Testis (tissue), 3 donors: ENCODE measurements around the gene SLC52A3. TPM values are rescaled to one million over a fixed set of nuclear protein-coding genes. Genes with fewer than 3 reads are reported as not detected.
"Not testable (repeated sequence)": the region's sequence is repeated elsewhere in the genome, so short reads cannot be mapped to it uniquely, and the experiment has no call there.

Experiments used
- DNase-seq: peaks from one replicate; pipeline ENCODE4 v3.0.0-alpha.2; 2019
- H3K27ac ChIP-seq, 2 donors: fragments of 200-600 bp; sonication (generic); one replicate each; pipeline ENCODE4 v1.5.1; 2019
- H3K27me3 ChIP-seq: fragments of 200-600 bp; sonication (generic); one replicate; pipeline ENCODE4 v1.5.1; 2019
- H3K36me3 ChIP-seq: fragments of 200-600 bp; sonication (generic); one replicate; pipeline ENCODE4 v1.5.1; 2017; ENCODE audit warnings: low read depth; ENCODE audit errors: missing control alignments
- H3K4me1 ChIP-seq: fragments of 200-600 bp; sonication (generic); one replicate; pipeline ENCODE4 v1.5.1; 2019
- H3K4me3 ChIP-seq, 2 donors: fragments of 200-600 bp; sonication (generic); one replicate each; pipeline ENCODE4 v1.5.1; 2017 to 2019
- H3K9me3 ChIP-seq: fragments of 200-600 bp; sonication (generic); one replicate; pipeline ENCODE4 v1.5.1; 2017
- POLR2A ChIP-seq: fragments of 450-650 bp; IDR thresholded peaks from one replicate; pipeline ENCODE4 v1.6.1; 2017; ENCODE audit warnings: antibody characterized with exemption, mild to moderate bottlenecking, moderate library complexity
- WGBS, 2 donors: methylation state at CpG; one replicate each; pipeline ENCODE4 v1.1.5; 2018; 5-methylcytosine and 5-hydroxymethylcytosine counted together
- intact Hi-C: fragments of 100-400 bp; cut with DNase I; formaldehyde crosslinking; loops from one replicate; pipeline ENCODE4 v1.15.1; 2023; ENCODE audit warnings: low total_unique reads
- polyA plus RNA-seq: library from polyadenylated mRNA; stranded (reverse); fragments of 350-450 nt; fragmentation: Illumina TruSeq; extraction: RNeasy Lipid Tissue Mini Kit (QIAGEN cat#74804); gene quantifications from one replicate; pipeline ENCODE4 v1.2.3, GENCODE V29; 2014; ENCODE audit warnings: low read depth, low replicate concordance; ENCODE audit not compliant: insufficient read depth
- total RNA-seq, 2 donors: library from RNA; depleted of rRNA; stranded (reverse); fragments of >200 nt; gene quantifications; one replicate each; pipeline ENCODE4 v1.2.3, GENCODE V29; 2016
- TF ChIP-seq, protein P1 (sequence below), 3 experiments: fragments of 450-650 bp in 2 of 3; fragments of 200-600 bp in 1 of 3; sonication (generic) in 1 of 3; IDR thresholded peaks; one replicate each; pipeline ENCODE4 v1.5.1; 2016 to 2019; ENCODE audit warnings: antibody characterized with exemption in 3 of 3, mild to moderate bottlenecking in 2 of 3, moderate library complexity in 1 of 3

SLC52A3 gene
- total and polyA plus RNA-seq, 3 donors from 2014 or later = 130 to 247 (median 187) TPM

DNA sequence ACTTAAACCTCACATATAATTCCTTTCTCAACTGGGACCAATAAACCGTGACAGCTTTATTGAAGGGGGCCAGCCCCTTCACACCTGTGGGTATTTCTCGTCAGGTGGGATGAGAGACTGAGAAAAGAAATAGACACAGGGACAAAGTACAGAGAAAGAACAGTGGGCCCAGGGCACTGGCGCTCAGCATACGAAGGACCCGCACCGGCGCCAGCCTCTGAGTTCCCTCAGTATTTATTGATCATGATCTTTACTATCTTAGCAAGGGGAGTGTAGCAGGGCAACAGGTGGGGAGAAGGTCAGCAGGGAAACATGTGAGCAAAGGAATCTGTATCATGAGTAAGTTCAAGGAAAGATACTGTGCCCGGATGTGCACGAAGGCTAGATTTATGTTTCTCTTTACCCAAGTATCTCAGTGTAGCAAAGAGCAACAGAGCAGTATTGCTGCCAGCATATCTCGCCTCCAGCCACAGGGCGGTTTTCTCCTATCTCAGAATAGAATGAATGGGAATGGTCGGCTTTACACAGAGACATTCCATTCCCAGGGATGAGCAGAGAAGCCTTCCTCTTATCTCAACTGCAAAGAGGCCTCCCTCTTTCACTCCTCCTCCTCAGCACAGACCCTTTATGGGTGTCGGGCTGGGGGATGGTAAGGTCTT, 43.6 kb upstream of the SLC52A3 start:
- H3K27ac ChIP-seq = peak overlapping the region; percentile 25 to 52
- WGBS, 2 donors = 43 to 49% methylated on average over 13 of the region's 13 CpGs
- H3K36me3 ChIP-seq, H3K27me3 ChIP-seq, H3K4me1 ChIP-seq, intact Hi-C loops, H3K9me3 ChIP-seq, H3K4me3 ChIP-seq: not testable (repeated sequence)
- DNase-seq = peak; percentile 77
- TF ChIP-seq, protein P1, sequence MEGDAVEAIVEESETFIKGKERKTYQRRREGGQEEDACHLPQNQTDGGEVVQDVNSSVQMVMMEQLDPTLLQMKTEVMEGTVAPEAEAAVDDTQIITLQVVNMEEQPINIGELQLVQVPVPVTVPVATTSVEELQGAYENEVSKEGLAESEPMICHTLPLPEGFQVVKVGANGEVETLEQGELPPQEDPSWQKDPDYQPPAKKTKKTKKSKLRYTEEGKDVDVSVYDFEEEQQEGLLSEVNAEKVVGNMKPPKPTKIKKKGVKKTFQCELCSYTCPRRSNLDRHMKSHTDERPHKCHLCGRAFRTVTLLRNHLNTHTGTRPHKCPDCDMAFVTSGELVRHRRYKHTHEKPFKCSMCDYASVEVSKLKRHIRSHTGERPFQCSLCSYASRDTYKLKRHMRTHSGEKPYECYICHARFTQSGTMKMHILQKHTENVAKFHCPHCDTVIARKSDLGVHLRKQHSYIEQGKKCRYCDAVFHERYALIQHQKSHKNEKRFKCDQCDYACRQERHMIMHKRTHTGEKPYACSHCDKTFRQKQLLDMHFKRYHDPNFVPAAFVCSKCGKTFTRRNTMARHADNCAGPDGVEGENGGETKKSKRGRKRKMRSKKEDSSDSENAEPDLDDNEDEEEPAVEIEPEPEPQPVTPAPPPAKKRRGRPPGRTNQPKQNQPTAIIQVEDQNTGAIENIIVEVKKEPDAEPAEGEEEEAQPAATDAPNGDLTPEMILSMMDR (IDR thresholded peaks at IDR 0.05) = peak in 1 of 3 experiments; percentile 8

DNA sequence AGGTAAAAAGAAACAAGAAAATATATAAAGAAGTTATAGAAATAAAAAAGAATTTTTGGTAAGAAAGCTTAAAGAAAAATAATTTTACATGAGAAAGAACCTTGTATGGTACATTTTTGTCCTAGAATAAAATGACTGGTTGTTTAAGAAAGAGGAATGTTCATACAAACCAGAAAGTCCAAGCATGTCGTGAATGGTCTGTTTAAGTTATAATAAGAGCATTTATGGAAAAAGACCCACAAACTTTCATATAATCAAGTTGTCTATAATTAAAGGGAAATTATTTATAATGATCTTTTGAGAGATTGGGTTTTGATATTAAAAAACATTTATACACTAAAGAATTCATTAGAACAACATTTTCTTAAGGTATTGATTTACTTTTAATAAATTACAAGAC, 37.4 kb upstream of the SLC52A3 start:
- TF ChIP-seq, protein P1 (IDR thresholded peaks at IDR 0.05) = no peak
- no peak for TF ChIP-seq POLR2A
- WGBS, 2 donors = 33 to 44% methylated on average over 1 of the region's 1 CpG
- DNase-seq = no peak
- H3K27me3 ChIP-seq = no peaks in the 10 kb centered on the region
- intact Hi-C loops = no loop called here
- no peak overlapping the region for H3K27ac ChIP-seq
- no peaks in the 10 kb centered on the region for H3K4me1 ChIP-seq
- H3K4me3 ChIP-seq = no peak overlapping the region
- H3K9me3 ChIP-seq = no peaks in the 10 kb centered on the region
- H3K36me3 ChIP-seq = no peaks in the 10 kb centered on the region

DNA sequence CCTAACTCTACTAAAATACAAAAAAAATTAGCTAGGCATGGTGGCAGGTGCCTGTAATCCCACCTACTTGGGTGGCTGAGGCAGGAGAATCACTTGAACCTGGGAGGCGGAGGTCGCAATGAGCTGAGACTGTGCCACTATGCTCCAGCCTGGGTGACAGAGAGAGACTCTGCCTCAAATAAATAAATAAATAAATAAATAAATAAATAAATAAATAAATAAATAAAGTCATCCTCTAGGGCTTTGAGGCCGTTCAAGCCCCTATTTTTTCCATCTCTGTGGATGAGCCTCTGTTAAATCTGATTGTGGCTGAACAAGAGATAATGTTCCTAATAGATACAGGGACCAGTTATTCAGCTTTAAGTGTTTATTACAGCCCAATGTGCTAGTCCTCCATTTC, 33.4 kb upstream of the SLC52A3 start:
- Histone ChIP-seq H3K9me3 (no peaks in the 10 kb centered on the region), H3K4me3 (no peak overlapping the region), H3K36me3 (no peaks in the 10 kb centered on the region), H3K4me1 (no peaks in the 10 kb centered on the region), H3K27me3 (no peaks in the 10 kb centered on the region), H3K27ac (no peak overlapping the region)
- intact Hi-C loops = no loop called here
- no peak for DNase-seq
- WGBS, 2 donors = 92 to 98% methylated on average over 3 of the region's 3 CpGs
- no peak for TF ChIP-seq POLR2A
- TF ChIP-seq, protein P1 (IDR thresholded peaks at IDR 0.05) = no peak

DNA sequence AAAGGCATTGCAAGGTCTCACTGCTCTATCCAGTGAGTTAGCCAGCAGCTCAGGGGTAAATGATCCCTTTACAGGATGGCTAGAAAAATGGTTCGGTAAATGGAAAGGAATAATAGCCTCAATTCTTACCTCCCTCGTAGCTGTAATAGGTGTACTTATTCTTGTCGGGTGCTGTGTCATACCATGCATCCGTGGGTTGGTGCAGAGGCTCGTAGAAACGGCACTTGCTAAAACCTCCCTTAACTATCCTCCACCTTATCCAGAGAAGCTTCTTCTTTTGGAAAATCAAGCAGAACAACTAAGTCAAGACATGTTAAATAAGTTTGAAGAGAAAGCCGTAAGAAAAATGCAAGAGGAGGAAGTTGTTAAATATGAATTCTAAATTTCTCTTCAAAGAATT, 31.7 kb upstream of the SLC52A3 start:
- H3K9me3 ChIP-seq, H3K4me1 ChIP-seq, H3K36me3 ChIP-seq, H3K27ac ChIP-seq, DNase-seq, H3K4me3 ChIP-seq, H3K27me3 ChIP-seq, intact Hi-C loops: not testable (repeated sequence)
- 89 to 92% methylated on average over 7 of the region's 7 CpGs for WGBS, 2 donors

DNA sequence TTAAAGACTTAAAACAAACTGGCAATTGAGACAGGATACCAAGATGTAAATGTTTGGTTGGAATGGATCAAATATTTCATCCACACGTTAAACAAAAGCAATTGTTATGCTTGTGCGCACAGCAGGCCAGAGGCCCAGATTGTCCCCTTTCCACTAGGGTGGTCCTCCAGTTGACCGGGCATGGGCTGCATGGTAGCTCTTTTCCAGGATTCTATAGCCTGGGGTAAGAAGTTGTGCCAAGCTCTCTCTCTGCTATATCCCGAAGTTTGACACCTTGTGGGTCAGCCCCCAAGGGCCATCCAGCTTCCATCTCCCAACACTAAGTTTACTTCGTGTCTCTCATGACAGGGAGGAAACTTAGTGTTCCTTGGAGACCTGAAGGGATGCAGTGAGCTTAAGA, 30.4 kb upstream of the SLC52A3 start:
- H3K9me3 ChIP-seq, H3K27ac ChIP-seq, H3K36me3 ChIP-seq, H3K4me1 ChIP-seq, intact Hi-C loops, H3K4me3 ChIP-seq, DNase-seq, H3K27me3 ChIP-seq: not testable (repeated sequence)
- WGBS, 2 donors = 69 to 72% methylated on average over 5 of the region's 5 CpGs

DNA sequence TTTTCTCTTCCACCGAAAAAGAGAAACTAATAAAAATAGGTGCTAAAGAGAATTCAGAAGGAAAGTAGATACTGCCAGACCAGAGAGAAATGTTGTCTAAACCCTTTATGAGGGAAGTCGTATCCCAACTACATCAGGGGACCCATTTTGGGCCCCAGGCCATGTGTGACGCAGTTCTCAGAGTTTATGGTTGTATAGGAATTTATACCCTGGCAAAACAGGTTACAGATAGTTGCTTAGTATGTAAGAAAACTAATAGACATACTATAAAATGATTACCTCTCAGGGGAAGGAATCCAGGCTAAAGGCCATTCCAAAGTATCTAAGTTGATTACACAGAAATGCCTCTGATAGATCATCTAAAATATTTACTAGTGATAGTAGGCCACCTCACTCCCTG, 28.6 kb upstream of the SLC52A3 start:
- DNase-seq = no peak
- H3K27ac ChIP-seq = no peak overlapping the region
- no peaks in the 10 kb centered on the region for H3K27me3 ChIP-seq
- H3K9me3 ChIP-seq = no peaks in the 10 kb centered on the region
- 90% methylated on average over 3 of the region's 3 CpGs for WGBS, 2 donors
- no peaks in the 10 kb centered on the region for H3K36me3 ChIP-seq
- no peak for TF ChIP-seq POLR2A
- TF ChIP-seq, protein P1 (IDR thresholded peaks at IDR 0.05) = no peak
- H3K4me3 ChIP-seq = no peak overlapping the region
- no peaks in the 10 kb centered on the region for H3K4me1 ChIP-seq
- intact Hi-C loops = no loop called here
